ENCODE results near the gene USP28.
"Not testable (repeated sequence)": the region's sequence is repeated elsewhere in the genome, so short reads cannot be mapped to it uniquely, and the experiment has no call there.

The USP28 gene

GRCh38 chr11:113763040-113763439, 112.3 kb downstream of the USP28 start:
- DNase-seq = not testable (repeated sequence)

GRCh38 chr11:113760241-113760640, 115.1 kb downstream of the USP28 start:
- DNase-seq = no peak

- no peak for DNase-seq
Measured at GRCh38 chr11:113752932-113753331, 122.4 kb downstream of the USP28 start.

All from DMS79 (cell line).